Neural progenitor cell (in vitro differentiated cells): Measurements from ENCODE around the gene HCST.

Experiments used
- CTCF ChIP-seq: fragments of 200-600 bp; sonication (generic); IDR thresholded peaks from 2 replicates; pipeline ENCODE4 v1.5.1; 2017; ENCODE audit warnings: antibody characterized with exemption, mild to moderate bottlenecking
- EZH2 ChIP-seq: fragments of 200-600 bp; sonication (generic); IDR thresholded peaks from 2 replicates; pipeline ENCODE4 v1.6.1; 2017; ENCODE audit warnings: antibody characterized with exemption, mild to moderate bottlenecking, moderate library complexity
- EZH2phosphoT487 ChIP-seq: fragments of 200-600 bp; sonication (generic); IDR thresholded peaks from 2 replicates; pipeline ENCODE4 v1.6.1; 2017; ENCODE audit warnings: antibody characterized with exemption

GRCh38 chr19:35929876-35930275 lies 27.5 kb downstream of the HCST start:
- no peak for TF ChIP-seq CTCF
- no peak for TF ChIP-seq EZH2
- TF ChIP-seq EZH2phosphoT487, result no peak
